Activated CD4-positive, CD25-positive, alpha-beta regulatory T cell treated with anti-CD3 and anti-CD28 coated beads, Interleukin-2, amount 50 U/mL, for 72 hours (primary cell): ENCODE measurements around the gene MVB12B.
A peak's percentile ranks its signal among the peaks of the same experiment; 100 is the strongest.

Experiments used
- DNase-seq: peaks from one replicate; pipeline ENCODE4 v3.0.0; 2021

MVB12B gene

DNA sequence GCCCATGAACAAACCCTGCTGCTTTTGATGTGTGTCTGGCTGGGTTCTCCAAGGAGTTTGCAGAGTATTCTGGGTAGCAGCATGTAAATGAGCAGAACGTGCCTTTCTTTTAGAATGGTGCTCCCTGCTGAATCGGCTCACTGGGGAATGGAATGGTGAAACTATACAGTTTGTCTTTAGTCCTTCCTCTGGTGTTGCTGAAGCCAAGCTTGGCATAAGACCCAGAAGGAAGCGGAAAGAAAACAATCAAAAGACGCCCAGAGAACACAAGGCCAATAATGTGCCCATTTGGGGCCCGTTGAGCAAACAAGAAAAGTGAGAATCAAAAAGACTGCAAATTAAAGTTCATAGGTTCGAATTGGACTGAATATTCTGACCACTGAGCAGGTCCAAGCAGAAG lies 60.1 kb downstream of the MVB12B start:
- no peak for DNase-seq

DNA sequence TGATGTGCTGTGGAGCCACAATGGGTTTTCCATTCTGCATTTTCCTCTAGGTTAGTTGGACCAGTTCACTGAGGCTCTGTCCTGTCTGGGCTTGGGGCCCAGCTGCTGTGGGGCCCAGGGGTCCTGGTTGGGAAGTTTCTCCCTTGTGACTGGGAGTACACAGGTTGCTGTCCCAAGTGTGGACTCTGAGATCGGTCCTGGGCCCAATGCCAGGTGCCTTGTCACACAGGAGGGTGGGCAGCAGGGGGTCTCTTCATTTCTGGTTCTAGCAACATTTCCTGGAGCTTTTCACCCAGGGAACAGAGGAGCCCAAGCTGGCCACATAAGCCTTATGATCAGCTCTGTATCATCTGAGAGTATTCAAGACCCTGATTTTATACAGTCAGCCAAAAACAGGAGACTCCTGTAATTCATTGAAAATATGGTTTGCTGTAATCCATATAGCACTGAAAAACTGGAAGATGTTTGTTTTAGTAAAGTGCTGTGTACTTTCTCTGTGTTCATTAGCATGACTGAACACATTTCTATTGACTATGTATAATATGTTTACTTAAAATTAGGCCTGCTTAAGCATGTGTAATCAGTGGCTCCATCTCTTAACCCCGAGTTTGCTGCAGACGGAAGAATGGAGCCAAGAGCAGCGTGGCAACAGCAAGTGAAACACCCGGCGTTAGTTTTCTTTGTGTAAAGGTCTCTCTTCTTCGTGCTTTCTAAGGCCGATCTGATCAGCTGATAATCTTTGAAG lies 62.5 kb downstream of the MVB12B start:
- DNase-seq, result no peak

DNA sequence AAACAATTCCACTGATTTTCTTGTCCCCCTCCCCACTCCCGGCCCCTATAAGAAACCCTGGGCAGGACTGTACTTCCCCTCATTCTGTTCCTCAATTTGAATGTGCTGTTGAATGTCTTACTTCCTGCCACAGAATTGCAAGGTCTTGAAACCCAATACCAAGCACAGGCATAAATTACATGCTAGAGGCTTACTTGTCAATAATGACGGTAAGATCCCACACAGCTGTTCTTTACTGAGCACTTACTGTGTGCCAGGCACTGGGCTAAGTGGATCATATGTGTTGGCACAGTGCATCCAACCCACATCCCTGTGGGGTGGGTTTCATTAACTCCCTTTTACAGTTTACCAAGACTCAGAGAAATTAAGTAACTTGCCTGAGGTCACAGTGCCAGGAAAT lies 63.4 kb downstream of the MVB12B start:
- no peak for DNase-seq

DNA sequence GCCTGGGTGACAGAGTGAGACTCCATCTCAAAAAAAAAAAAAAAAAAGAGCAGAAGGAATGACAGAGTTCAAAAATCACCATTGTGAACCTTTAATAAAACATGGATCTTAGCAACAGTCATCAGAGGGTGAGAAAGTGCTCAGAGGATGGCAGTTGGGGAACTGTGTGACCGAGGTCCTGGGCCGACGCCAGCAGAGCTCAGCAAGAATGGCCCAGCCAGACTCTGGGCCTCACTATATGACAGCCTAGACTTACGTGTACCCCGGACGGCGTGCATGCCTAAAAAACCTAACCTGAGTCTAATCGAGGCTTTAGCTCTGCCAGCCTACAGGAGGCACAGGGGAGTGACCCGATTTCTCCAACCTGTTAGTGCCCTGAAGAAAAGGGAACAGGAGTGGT lies 64.3 kb downstream of the MVB12B start:
- DNase-seq, result no peak

DNA sequence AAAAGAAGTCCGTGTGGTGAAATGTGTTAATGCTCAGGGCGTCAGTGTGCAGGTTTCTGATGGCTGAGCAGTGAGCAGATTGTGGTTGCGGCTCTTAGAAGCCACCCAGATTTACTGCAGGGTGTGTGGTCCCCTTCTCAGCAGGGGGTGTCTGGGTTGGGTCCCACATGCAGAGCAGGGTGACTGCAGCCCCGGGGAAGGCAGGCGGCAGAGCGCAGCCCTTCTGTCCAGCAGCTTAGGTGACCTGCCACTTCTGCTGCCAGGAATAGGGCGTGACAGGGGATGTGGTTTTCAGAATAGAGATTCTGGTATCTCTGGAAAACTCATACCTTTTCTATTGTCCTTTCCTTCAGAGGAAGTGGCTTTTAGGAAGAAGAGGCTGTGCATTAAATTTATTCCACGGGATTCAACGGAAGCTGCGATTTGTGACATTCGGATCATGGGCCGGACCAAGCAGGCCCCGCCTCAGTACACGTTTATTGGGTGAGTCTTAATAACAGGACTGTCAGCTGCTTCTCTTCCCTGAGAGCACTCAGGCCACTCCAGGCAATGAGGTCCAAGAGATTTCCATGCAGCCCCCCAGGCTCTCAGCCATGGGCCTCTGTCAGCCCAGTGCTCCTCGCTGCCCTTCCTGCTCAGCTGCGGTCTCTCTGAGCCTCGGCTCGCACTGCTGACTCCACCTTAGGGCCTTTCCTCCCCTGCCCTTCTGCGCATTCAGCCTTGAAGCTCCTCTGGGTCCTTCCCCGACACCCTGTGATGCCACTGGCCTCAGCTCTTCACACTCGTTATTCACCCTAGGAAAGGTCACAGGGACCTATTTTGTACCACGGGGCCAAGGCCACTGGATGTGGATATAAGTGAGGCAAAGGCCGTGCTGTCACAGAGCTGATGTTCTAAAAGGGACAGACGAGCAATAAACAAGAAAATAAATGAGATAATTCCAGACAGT lies 65.4 kb downstream of the MVB12B start:
- no peak for DNase-seq

DNA sequence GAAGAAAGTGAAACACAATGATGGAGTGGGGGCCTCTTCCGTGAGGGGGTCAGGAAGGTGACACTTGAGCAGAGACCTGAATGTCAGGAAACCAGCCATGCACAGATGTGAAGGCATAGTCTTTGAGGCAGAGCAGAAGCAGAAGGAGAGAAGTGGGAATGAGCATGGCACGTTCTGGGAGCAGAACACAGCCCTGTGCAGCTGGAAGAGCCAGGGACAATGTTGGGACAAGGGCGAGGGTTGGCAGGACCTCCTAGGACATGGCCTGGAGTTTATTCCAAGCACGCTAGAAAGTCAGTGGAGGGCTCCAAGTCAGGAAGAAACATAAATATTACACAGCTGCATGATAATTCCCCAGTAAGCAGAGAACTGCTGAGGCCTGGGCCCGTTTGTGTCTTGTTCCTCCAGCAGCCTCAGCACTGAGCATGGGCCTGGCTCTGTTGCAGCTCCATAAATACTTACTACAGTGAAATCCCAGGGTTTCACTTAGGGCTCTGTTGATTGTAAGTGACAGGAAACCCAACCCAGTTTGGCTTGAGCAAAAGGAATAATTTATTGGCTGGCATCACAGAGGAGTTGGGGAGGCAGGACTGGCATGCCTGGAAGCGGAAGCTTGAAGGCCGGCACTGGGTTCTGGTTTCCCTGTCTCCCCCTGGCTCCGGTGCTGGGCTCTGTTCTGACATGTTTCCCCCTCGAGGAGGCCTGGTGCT lies 66.2 kb downstream of the MVB12B start:
- DNase-seq, result no peak

DNA sequence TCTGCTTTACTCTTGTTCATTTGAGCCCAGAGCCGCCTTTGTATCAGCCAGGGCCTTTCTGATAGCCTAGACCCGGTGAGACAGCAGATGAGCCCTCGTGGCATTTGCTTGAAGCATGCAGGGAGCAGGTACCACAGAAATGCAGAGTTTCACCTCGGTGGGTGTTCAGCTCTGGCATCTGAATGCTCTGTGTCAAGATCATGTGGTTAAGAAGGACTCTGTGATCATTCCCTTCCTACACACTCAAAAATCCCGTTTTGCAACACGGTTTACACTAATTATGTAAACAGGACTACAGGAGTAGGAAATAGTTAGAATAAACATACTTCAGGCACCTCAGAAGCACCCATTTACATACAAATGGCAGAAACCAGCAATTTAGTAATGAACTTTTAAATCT lies 67.2 kb downstream of the MVB12B start:
- no peak for DNase-seq

DNA sequence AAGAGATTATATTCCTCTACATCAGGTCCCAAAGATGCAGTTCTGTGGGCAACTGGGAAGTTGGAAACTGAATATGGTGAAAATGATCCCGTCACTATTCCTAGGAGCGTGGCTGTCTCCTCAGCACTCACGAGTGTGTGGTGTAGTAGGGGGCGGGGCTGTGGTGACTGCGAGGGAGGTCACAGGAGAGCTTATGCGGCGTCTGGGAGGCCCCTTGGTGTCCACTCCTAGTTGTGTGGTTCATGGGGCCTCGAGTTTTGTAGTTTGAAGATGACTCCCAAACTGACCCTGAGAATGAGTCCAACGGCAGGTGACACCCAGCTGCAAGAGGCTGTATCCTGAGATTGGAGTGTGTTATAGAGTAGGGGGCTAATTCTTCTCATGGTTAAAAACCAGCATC lies 68.2 kb downstream of the MVB12B start:
- DNase-seq, result no peak

DNA sequence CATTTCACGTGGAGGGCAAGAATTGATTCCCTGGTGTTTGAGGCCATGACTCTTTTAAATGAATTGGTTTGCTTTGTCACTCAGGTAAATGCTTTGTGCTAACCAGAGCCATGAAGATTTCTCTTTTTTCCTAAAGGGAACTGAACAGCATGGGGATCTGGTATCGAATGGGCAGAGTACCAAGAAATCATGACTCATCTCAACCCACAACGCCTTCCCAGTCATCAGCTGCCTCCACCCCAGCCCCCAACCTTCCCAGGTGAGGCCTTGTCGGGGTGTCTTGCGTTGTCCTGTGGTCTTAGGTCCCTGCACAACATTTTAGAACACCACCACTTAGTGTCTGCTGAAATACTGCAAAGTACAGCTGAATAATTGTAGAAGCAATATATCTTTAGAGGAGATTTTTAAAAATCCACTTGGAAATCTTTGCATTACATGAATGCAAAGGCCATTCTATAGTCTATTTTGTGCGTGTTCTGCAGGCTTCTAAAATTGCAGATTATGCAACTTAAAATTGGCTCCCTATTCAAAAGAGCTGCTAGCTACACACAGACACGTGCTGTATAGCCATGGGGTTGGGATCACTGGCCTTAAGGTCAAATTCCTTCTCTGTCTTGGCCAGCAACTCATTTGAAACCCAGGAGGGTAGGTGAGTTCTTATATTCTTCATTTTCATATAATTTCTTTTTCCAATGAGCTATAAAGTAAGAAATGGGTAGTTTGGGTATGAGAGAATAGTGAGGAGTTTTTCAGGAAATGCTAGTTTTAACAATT lies 69.0 kb downstream of the MVB12B start:
- DNase-seq, result no peak

DNA sequence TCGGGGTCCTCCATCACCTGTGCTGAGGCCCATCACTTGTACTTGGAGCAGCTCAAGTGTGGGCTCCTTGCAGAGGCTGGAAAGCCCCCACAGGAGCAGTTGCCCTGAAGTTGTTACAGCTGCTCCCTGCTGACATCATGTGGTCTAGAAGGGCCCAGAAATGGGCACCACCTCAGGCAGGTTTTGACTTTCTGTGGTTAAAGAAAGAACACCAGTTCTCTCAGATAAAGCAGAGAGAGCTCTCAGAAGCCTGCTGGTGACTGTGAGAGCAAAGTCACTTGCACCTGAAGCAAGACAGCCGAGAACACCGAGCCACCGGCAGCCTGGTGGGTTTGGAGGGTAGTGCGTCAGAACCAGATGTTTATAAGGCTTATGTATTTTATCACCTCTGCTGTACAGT lies 70.4 kb downstream of the MVB12B start:
- peak; percentile 59 for DNase-seq

DNA sequence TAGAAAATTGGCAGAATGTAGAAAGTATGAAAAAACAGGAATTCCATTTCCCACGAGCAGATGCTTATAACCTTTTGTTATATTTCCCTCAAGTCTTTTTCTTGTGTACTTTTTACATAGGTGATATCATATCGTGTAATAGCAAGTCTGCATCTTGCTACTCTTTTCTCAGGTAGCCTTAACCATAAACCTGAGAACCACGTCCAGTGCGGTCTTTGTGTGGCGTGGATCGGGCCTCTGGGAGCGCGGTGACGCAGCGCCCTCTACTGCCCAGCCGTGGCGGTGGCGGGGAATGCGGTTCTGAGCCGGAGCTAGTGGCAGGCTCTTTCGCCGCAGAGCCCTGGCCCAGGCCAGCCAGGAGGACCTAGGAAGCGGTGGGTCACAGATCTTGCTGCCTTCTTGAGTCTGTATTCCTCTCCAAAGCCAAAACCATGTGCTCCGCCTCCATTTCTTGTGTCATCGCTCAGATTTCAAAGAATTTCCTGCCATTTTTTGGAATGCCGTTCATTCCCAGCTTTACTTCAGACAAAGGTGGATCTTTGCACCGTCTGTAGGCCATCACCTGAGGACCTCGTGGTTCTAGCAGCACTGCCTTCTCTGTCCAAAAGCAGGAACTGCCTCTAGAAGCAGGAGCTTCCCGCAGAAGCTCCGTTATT lies 71.9 kb downstream of the MVB12B start:
- peak; percentile 82 for DNase-seq

DNA sequence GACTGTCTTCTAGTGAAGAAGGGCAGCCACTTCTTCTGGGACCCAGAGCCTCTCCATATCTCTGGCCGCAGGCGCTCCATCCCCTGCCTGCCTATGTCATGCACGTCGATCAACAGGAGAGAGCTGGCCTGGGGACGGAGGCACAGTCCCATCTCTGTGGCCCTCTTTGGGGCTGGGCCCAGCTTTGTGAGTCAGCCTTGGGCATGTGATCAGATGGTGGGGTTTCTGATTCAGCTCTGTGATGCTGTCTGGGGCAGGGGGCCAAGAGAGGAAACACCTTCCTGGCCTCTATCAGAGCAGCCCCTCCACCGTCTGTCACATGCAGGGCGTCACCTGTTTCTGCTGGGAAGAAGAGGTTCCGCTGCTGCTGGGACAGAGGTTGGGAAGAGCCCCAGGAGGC lies 72.6 kb downstream of the MVB12B start:
- DNase-seq, result no peak

DNA sequence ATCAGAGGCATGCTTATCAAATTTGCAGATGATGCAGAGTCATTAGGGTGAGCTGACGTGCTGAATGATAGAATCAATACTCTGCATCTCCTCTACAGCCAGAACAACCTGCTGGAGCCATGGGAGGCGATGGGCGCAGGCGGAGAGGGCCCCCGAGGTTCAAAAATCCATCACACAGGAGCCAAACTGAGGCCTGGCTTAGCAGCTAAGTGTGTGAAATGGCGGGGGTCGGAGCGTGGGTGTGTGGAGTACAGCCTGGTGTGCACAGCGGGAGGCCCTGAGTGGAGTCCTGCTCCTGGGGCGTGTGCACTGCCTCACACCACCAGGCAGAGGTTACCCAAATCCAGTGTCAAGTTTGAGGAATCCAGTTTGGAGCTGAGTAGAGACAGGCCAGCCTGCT lies 73.2 kb downstream of the MVB12B start:
- no peak for DNase-seq

DNA sequence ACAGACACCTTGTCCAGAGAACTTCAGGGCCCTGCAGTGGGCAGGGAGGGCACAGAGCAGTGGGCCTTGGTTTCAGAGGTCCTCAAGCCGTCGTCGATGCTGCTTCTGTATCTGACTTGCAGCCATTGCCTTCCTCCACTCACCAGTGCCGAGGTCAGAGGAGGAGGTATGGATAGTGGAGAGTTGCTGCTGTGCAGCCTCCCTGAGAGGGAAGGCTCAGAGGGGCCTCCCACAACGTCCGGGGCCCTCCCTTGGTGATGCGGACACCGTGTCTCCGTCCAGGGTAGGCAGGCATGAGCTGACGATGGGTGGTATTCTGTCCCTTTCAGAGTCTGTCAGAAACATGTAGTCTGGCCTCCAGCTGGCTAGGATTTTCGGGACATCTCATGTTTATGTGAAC lies 73.9 kb downstream of the MVB12B start:
- no peak for DNase-seq

DNA sequence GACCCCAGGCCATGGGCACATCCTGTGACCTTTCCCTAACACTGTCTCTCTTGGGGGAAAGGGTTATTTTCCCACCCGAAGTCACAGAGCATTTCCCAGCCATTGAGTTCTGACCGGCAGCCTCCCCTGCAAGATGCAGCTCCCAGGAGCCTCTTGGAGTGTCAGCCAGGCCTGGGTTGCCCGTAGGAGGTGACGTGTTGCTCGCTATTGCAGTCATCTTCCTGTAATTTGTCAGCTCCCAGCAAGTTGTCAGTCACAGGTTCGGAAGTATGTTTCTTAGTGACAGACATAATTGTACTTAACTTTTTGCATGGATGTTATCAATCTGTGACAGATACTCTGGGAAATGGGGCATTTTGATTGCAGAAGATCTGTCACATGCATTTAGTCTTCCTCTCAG lies 74.5 kb downstream of the MVB12B start:
- DNase-seq, result no peak

DNA sequence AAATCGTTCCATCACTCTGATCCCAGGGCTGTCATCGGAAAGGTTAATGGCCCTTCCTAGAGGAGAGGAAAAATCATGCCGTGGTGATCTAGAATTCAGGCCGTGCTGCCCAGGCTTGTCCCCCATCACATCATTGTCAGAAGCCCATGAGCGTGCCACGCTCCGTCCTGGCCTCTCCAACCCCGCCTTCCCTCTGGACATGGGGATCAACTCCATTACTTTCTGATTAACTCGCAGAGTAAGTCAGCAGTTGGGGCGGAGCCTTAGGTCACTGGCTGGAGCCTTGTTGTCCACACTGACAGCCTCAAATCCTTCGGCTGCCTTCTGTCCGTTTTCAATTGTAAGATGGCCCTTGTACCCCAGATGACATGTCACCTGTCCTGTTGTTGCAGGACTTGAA lies 75.0 kb downstream of the MVB12B start:
- no peak for DNase-seq

DNA sequence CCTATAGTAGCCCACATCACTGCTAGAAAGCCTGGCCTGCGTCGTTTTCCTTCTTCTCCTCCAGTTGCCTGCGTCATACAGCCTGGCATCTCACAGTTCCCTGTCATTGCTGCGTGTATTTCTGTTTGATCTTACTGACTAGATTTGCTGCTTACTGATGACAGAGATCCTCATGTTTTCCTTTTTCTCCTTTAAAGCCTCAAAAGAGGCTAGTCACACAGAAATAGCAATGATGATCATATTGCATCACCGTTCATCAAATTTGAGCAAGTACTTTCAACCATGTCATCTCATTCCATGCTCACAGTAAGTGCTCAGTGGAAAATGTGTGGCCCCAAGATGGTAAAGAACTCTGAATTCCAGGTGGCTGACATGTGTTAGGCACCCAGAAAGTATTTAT lies 76.8 kb downstream of the MVB12B start:
- no peak for DNase-seq

DNA sequence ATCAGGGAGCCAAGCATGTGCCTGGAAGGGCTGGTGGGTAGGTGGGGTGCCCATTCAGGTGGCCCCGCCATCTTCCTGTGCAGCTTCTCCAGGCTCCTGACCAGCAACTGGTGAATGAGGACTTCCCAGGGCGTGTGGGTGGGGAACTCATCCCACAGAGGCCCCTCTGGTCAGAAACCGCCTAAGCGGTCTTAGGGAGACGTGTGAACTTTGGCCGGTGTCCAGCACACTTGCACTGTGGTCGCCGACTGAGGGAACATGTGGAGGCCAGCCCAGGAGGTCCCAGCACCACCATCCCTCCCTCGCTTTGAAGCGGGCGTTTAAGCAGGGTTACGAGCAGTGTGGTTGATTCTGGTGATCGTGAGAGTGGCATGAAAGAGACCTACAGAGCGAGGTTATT lies 77.8 kb downstream of the MVB12B start:
- no peak for DNase-seq

DNA sequence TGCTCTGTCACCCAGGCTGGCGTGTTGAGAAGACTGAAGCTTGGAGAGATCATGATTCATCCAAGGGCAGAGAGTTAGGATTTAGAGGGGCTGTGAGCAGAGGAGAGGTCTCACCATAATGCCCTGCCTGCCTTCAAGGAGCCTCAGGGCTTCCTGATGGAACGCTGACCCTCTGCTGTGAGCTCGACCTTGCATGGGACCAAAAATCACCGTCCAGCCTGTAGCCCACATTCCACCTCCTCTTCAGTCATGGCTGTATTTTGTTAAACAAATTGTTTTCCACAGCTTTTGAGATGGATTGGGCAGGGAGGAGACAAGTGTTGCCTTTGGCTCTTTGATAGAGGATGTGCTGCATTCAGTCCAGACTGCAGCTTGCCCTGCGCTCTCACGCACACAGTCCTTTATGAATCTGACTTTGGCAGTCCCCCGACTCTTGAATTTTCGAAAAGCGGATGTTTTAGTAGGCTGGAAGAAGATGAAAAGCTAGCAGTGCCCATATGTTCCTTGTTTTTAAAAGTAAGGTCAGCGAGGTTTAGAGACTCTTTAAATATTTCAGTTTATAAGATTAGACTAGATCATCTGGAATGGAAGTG lies 79.5 kb downstream of the MVB12B start:
- DNase-seq, result no peak

DNA sequence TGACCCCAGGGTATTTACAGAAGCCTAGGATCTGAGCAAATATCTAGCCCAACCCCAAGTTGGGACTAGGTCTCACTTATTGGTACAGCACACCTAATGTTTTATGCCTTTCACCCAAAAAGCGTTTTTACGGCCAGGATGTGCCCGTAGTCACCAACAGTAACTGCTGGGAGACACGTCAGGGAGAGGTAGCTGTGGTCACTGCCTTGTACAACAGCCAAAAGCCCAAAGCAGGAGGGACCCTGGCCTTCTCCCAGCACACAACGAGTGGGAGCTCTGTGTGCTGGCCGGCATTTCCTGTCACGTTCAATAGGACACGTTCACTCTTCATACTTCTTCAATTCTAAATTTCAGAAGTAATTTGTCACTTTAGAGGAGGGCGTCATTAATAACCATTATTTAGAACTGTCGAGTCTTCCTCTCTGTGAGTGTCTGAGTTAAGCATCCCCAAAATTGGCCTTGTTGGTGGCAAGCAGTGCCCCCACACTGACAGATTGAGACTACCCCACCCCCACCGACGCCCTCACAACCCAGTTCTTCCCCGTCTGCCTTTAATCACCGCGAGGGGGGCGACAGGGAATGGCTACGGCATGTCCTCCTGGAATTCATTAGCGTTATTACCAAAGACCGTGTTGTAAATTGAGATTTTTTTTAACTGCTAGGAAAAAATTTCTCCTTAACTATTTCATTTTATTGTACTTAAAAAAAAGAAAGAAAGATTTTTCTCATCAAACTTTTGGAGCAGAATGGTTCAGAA lies 80.7 kb downstream of the MVB12B start:
- no peak for DNase-seq

DNA sequence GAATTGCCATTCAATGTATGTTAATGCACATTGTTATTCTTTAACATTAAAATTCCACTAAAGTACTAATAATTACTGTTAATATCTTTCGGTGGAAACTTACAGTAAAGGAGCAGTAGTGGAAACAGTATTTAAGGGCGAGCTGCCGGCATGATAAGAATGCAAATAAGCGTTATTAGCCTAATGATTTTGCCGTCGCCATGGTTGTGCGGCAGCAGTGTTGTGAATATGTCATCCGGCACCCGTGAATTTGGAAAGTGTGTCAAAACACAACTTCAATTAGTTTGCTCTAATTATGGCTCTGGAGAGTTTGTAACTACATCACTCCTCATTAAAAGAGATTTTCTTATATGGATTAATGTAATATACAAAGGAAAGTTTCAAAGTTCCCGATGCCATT lies 81.4 kb downstream of the MVB12B start:
- no peak for DNase-seq
